GM20431 (cell line): Measurements from ENCODE around the gene CLCN6.

Experiments used
- in situ Hi-C: fragments of 300-500 bp; cut with MseI, MboI; formaldehyde crosslinking; loops from one replicate; pipeline ENCODE4 v1.15.0; 2020; ENCODE audit warnings: low sequenced_read_pairs; ENCODE audit not compliant: unreplicated experiment

Gene CLCN6

DNA sequence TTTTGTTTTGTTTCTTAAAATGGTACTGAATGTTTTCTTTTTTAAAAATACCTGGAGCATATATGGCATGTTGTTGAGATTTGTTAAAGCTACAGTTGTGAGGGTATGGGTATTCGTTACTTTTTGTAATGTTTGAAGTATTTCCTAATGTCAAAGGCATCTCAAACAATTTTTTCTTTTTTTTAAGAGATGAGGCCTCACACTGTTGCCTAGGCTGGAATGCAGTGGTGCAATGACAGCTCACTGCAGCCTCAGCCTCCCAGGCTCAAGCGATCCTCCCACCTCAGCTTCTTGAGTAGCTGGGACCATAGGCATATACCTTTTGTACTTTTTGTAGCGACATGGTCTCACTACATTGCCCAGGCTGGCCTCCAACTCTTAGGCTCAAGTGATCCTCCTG lies 16.1 kb downstream of the CLCN6 start:
- in situ Hi-C loops = no loop called here

- in situ Hi-C loops = no loop called here
Measured at GRCh38 chr1:11823366-11824137, 17.6 kb downstream of the CLCN6 start.

DNA sequence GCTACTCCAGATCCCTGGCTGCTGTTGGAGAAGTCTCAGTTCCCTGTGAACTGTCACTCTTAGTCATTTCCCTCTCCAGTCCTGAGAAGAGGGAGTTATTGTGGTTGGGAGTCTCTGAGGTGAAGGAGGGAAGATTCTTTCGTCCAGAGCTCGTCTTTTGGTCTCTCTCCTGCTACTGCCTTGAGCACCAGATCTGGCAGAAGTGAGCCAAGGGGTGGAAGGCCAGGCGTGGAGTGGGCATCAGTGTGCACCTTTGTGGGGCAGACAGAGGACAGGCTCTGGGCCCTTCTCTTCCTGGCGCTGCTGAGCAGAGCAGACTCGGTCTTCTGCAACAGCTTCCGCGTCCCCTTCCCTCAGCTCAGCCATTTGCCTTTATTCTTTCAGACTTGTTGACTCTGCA lies 19.1 kb downstream of the CLCN6 start:
- in situ Hi-C loops = no loop called here

DNA sequence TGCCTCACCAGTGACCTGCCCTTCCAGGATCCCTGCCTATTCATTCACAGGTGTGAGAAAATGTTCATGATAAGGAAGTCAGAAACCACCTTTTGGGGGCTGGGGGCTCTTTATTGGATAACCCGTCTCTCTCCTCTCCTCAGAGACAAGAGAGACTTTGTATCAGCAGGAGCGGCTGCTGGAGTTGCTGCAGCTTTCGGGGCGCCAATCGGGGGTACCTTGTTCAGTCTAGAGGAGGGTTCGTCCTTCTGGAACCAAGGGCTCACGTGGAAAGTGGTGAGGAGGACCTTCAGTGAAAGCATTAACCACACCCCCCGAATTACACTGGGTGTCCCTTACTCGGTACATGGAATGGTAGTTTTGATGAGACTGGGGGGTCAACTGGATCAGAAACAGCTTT lies 21.0 kb downstream of the CLCN6 start:
- in situ Hi-C loops = no loop called here

DNA sequence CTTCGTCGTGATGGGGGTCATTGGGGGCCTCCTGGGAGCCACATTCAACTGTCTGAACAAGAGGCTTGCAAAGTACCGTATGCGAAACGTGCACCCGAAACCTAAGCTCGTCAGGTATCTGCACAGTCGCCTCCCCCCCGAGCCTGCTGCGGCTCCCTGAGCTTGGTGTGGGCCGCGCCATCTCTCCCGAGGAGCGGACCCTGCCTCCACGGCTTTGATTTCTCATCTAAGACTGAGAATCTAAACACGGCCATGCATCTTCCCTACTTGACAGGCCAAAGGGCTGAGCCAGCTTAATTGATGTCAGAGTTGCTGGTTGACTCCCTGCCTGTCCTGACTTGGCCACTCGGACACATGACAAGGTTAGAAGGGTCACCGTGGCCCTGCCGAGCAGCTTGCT lies 22.5 kb downstream of the CLCN6 start:
- in situ Hi-C loops = no loop called here

DNA sequence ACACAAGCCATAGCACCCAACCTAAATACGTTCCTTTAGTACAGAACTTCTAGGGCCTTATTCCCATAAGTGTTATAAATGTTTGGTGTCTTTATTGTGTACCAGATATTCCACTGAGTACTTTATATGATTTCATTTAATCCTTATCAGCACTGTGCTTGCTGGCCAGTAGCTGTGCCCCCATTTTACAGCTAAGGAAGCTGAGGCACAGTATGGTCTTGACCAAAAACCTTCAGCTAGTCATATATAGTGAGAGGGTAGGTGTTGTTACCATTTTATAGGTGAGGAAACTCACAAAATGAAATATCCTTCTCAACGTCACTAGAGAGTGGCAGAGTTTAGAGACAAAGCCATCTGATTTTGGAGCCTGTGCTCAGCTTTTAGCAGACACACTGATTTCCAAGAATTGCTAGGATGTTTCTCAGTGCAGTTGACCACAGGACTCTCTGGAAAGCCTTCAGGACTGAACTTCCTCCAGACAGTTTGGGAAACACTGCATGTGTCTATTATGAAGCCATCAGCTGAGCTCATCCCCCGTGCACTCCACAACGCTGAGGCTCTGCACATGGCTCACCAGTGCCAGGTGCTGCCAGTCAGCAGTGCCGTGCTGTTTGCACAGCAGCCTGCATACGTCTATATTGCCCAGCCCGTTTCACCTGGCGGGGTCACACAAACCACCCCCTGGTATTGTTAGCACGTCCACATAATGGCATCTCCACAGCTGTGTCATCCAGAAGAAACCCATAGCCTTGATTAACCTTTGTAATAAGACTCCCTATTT lies 26.1 kb downstream of the CLCN6 start:
- in situ Hi-C loops = no loop called here

DNA sequence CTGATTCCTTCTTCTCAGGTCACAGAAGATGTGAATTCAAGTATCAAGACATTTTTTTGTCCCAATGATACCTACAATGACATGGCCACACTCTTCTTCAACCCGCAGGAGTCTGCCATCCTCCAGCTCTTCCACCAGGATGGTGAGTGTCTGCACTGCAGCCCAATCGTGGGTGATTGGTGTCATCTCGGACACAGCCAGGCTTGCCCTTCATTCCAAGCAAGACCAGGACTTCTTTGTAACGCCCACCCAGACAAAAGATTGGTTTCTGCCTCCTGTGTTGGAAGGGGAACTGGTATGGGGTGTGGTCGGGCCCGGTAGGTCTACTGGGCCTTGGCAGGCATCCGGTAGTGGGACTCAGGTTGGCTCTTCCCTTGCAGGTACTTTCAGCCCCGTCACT lies 27.5 kb downstream of the CLCN6 start:
- in situ Hi-C loops = no loop called here

- in situ Hi-C loops = no loop called here
Measured at GRCh38 chr1:11833900-11834299, 27.9 kb downstream of the CLCN6 start.

DNA sequence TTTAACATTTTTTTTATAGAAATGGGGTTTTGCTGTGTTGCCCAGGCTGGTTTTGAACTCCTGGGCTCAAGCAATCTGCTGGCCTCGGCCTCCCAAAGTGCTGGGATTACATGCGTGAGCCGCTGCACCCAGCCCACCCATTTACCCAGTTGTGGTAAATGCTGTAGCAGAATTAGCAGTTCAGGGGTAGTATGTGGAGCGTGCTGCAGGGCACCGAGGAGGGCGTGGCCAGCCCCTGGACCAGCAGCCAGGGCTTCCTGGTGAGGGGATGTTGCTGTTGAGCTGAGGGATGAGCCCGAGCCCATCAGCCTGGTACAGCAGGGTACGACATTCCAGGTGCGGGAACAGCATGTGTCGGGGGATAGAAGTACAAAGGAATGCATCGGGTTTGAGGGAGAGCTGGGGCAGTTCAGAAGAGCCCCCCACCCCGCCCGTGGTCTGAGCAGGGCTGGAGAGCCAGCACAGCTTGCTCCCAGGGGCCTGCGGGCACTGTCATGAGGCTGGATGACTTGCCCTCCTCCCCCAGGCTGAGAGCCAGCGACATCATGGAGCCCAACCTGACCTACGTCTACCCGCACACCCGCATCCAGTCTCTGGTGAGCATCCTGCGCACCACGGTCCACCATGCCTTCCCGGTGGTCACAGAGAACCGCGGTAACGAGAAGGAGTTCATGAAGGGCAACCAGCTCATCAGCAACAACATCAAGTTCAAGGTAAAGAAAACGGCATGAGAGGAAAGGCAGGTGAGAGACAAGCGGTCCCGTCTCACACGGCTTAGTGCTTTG lies 29.6 kb downstream of the CLCN6 start:
- in situ Hi-C loops = no loop called here

GRCh38 chr1:11836955-11837766 lies 31.2 kb downstream of the CLCN6 start:
- in situ Hi-C loops = no loop called here

- in situ Hi-C loops = no loop called here
Measured at GRCh38 chr1:11837767-11838348, 31.9 kb downstream of the CLCN6 start.

GRCh38 chr1:11838349-11839272 lies 32.6 kb downstream of the CLCN6 start:
- in situ Hi-C loops = no loop called here

GRCh38 chr1:11839727-11840705 lies 34.0 kb downstream of the CLCN6 start:
- in situ Hi-C loops = loop anchor here (10.0 kb wide), 1 partner anchor 55 kb away; no protein-coding TSS in a partner anchor

DNA sequence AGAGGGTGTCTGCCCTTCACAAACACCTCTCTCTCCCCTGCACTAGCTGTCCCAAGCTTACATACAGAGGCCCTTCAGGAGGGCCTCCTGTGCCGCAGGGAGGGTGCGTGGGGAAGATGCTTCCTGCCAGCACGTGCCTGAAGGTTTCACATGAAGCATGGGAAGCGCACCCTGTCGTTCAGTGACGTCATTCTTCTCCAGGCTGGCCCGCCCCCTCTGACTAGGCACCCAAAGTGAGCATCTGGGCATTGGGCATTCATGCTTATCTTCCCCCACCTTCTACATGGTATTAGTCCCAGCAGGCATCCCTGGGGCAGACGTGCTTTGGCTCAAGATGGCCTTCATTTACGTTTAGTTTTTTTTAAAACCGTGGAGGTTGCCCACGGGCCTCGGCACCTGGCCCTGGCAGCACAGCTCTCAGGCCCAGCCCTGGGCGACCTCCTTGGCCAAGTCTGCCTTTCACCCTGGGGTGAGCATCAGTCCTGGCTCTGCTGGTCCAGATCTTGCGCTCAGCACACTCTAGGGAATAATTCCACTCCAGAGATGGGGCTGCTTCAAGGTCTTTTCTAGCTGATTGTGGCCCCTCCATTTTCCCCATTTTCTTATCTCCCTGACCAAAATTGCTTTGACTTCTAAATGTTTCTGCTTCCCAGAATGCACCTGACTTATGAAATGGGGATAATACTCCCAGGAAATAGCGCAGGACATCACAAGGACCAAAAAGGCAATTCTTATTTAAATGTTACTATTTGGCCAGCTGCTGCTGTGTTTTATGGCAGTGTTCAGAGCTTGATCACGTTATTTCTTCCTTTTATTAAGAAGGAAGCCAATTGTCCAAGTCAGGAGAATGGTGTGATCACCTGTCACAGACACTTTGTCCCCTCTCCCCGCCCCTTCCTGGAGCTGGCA lies 35.5 kb downstream of the CLCN6 start:
- in situ Hi-C loops = loop anchor here (10.0 kb wide), 1 partner anchor 53 kb away; no protein-coding TSS in a partner anchor

- in situ Hi-C loops = loop anchor here (10.0 kb wide), 1 partner anchor 52 kb away; no protein-coding TSS in a partner anchor
Measured at GRCh38 chr1:11842154-11843041, 36.4 kb downstream of the CLCN6 start.
